ACC112 (cell line): ENCODE data around the gene GATB.

Experiments
- H2AFZ ChIP-seq: fragments of 200-600 bp; sonication (generic); one replicate; pipeline ENCODE4 v1.6.0; 2017; ENCODE audit warnings: antibody characterized with exemption, low read length; ENCODE audit not compliant: unreplicated experiment
- H3K27ac ChIP-seq: fragments of 200-600 bp; sonication (generic); 2 replicates; pipeline ENCODE4 v1.5.1; 2014; ENCODE audit warnings: low read depth, mild to moderate bottlenecking, antibody characterized with exemption, low read length, moderate library complexity
- H3K27me3 ChIP-seq: fragments of 200-600 bp; sonication (generic); 2 replicates; pipeline ENCODE4 v1.6.1; 2014; ENCODE audit warnings: mild to moderate bottlenecking, antibody characterized with exemption, low read length, moderate library complexity, mixed read lengths; ENCODE audit not compliant: insufficient read depth
- H3K36me3 ChIP-seq: fragments of 200-600 bp; sonication (generic); 2 replicates; pipeline ENCODE4 v1.6.1; 2016; ENCODE audit warnings: mild to moderate bottlenecking, antibody characterized with exemption, low read length, moderate library complexity, mixed read lengths; ENCODE audit not compliant: insufficient read depth
- H3K4me1 ChIP-seq: fragments of 200-600 bp; sonication (generic); one replicate; pipeline ENCODE4 v1.6.1; 2016; ENCODE audit warnings: low read length, mixed read lengths; ENCODE audit not compliant: insufficient read depth, unreplicated experiment, control insufficient read depth
- H3K4me3 ChIP-seq: fragments of 200-600 bp; sonication (generic); 2 replicates; pipeline ENCODE4 v1.5.1; 2014; ENCODE audit warnings: mild to moderate bottlenecking, low read depth, low read length
- H3K79me2 ChIP-seq: fragments of 200-600 bp; sonication (generic); one replicate; pipeline ENCODE4 v1.6.0; 2016; ENCODE audit warnings: low read length; ENCODE audit not compliant: control insufficient read depth, unreplicated experiment, insufficient read depth

GATB gene

GRCh38 chr4:151801547-151802516, 41.0 kb upstream of the GATB start:
- Histone ChIP-seq H3K4me3 (no peak overlapping the region), H3K27ac (no peak overlapping the region), H2AFZ (no peak overlapping the region), H3K27me3 (peaks cover 11% of the 10 kb centered on the region; the same call in 1 of the 2 replicates), H3K79me2 (no peaks in the 10 kb centered on the region), H3K36me3 (no peaks in the 10 kb centered on the region), H3K4me1 (peaks cover 4% of the 10 kb centered on the region)

- Histone ChIP-seq H3K27me3 (peaks cover 33% of the 10 kb centered on the region), H3K4me3 (no peak overlapping the region), H3K36me3 (no peaks in the 10 kb centered on the region), H3K4me1 (no peaks in the 10 kb centered on the region), H3K79me2 (no peaks in the 10 kb centered on the region), H2AFZ (no peak overlapping the region), H3K27ac (no peak overlapping the region)
Observed at GRCh38 chr4:151799417-151800012, 38.7 kb upstream of the GATB start.

- H3K36me3 ChIP-seq, result no peaks in the 10 kb centered on the region
- H3K27ac ChIP-seq, result no peak overlapping the region
- H2AFZ ChIP-seq, result no peak overlapping the region
- no peaks in the 10 kb centered on the region for H3K4me1 ChIP-seq
- H3K27me3 ChIP-seq, result peaks cover 33% of the 10 kb centered on the region
- no peak overlapping the region for H3K4me3 ChIP-seq
- H3K79me2 ChIP-seq, result no peaks in the 10 kb centered on the region
Observed at GRCh38 chr4:151798678-151799416, 38.0 kb upstream of the GATB start.

- Histone ChIP-seq H3K27ac (no peak overlapping the region), H3K27me3 (peaks cover 33% of the 10 kb centered on the region), H3K4me3 (no peak overlapping the region), H3K4me1 (no peaks in the 10 kb centered on the region), H3K36me3 (no peaks in the 10 kb centered on the region), H2AFZ (no peak overlapping the region), H3K79me2 (no peaks in the 10 kb centered on the region)
Observed at GRCh38 chr4:151797853-151798252, 37.0 kb upstream of the GATB start.

GRCh38 chr4:151797131-151797530, 36.3 kb upstream of the GATB start:
- H3K27me3 ChIP-seq, result peaks cover 33% of the 10 kb centered on the region
- no peaks in the 10 kb centered on the region for H3K4me1 ChIP-seq
- H3K4me3 ChIP-seq, result no peak overlapping the region
- H3K36me3 ChIP-seq, result no peaks in the 10 kb centered on the region
- H3K79me2 ChIP-seq, result no peaks in the 10 kb centered on the region
- no peak overlapping the region for H3K27ac ChIP-seq
- H2AFZ ChIP-seq, result no peak overlapping the region

GRCh38 chr4:151796106-151796505, 35.3 kb upstream of the GATB start:
- no peak overlapping the region for H2AFZ ChIP-seq
- H3K4me3 ChIP-seq, result no peak overlapping the region
- H3K79me2 ChIP-seq, result no peaks in the 10 kb centered on the region
- H3K27me3 ChIP-seq, result peaks cover 38% of the 10 kb centered on the region
- no peak overlapping the region for H3K27ac ChIP-seq
- no peaks in the 10 kb centered on the region for H3K36me3 ChIP-seq
- no peaks in the 10 kb centered on the region for H3K4me1 ChIP-seq

GRCh38 chr4:151792995-151793394, 32.2 kb upstream of the GATB start:
- Histone ChIP-seq H2AFZ (no peak overlapping the region), H3K4me3 (no peak overlapping the region), H3K27me3 (peaks cover 58% of the 10 kb centered on the region), H3K79me2 (no peaks in the 10 kb centered on the region), H3K4me1 (no peaks in the 10 kb centered on the region), H3K27ac (no peak overlapping the region), H3K36me3 (no peaks in the 10 kb centered on the region)

- Histone ChIP-seq H3K79me2 (no peaks in the 10 kb centered on the region), H3K4me1 (no peaks in the 10 kb centered on the region), H3K27ac (no peak overlapping the region), H3K36me3 (no peaks in the 10 kb centered on the region), H2AFZ (no peak overlapping the region), H3K27me3 (peaks cover 63% of the 10 kb centered on the region), H3K4me3 (no peak overlapping the region)
Observed at GRCh38 chr4:151792530-151792929, 31.7 kb upstream of the GATB start.

- H3K36me3 ChIP-seq, result no peaks in the 10 kb centered on the region
- no peak overlapping the region for H3K27ac ChIP-seq
- peaks cover 75% of the 10 kb centered on the region for H3K27me3 ChIP-seq
- no peaks in the 10 kb centered on the region for H3K79me2 ChIP-seq
- no peaks in the 10 kb centered on the region for H3K4me1 ChIP-seq
- H2AFZ ChIP-seq, result no peak overlapping the region
- H3K4me3 ChIP-seq, result no peak overlapping the region
Observed at GRCh38 chr4:151788021-151788420, 27.2 kb upstream of the GATB start.

- Histone ChIP-seq H3K27ac (no peak overlapping the region), H3K27me3 (peaks cover 90% of the 10 kb centered on the region), H3K36me3 (no peaks in the 10 kb centered on the region), H3K4me1 (no peaks in the 10 kb centered on the region), H3K4me3 (no peak overlapping the region), H2AFZ (no peak overlapping the region), H3K79me2 (no peaks in the 10 kb centered on the region)
Observed at GRCh38 chr4:151786158-151786495, 25.3 kb upstream of the GATB start.
